ENCODE data around the gene GJB3. TPM values are rescaled to one million over a fixed set of nuclear protein-coding genes. Genes with fewer than 3 reads are reported as not detected.

Gene GJB3
- total RNA-seq, 1 experiment from 2014 or later, result 0.96 TPM

GRCh38 chr1:34774957-34775356 is 6.1 kb upstream of the GJB3 start:
- no peak overlapping the region for H2AK5ac ChIP-seq (ENCODE audit: insufficient read length, low read length)
- no peaks in the 10 kb centered on the region for H3K9me3 Mint-ChIP-seq
- H3K23me2 ChIP-seq (ENCODE audit: insufficient read length, low read depth, low read length, poor library complexity, severe bottlenecking), result no peaks in the 10 kb centered on the region
- no peak overlapping the region for H3K27ac Mint-ChIP-seq
- 0 out of 4 replicates have a peak, but pooled peaks cover 0 to 2% of the 10 kb centered on the region in 2 experiments for H3K4me1 Mint-ChIP-seq
- no peak overlapping the region for H4K8ac ChIP-seq (replicated peaks; ENCODE audit: insufficient read length, low read depth, low read length)
- no peak overlapping the region for H2BK5ac ChIP-seq (ENCODE audit: insufficient read length, low read length)
- H3K14ac ChIP-seq (ENCODE audit: insufficient read depth, low read length), result no peak overlapping the region
- no peak overlapping the region for H4K5ac ChIP-seq (ENCODE audit: insufficient read length, low read depth, low read length)
- H2AFZ ChIP-seq (ENCODE audit: low read length), result no peak overlapping the region
- H3K27me3 Mint-ChIP-seq (ENCODE audit: low read depth), result peaks cover 13% of the 10 kb centered on the region
- no peak overlapping the region for H2BK12ac ChIP-seq (ENCODE audit: insufficient read length, low read depth, low read length)
- no peaks in the 10 kb centered on the region for H3K4me1 ChIP-seq (ENCODE audit: insufficient read depth, low read length)
- no peak for DNase-seq
- no peak overlapping the region for H2BK15ac ChIP-seq (ENCODE audit: low read depth, low read length)
- H3K4me3 Mint-ChIP-seq, result no peak overlapping the region
- H3K56ac ChIP-seq (ENCODE audit: insufficient read length, low read depth, low read length), result no peak overlapping the region
- H3K9me3 ChIP-seq (ENCODE audit: control insufficient read depth, low read depth, low read length), result no peaks in the 10 kb centered on the region
- no peaks in the 10 kb centered on the region for H4K20me1 ChIP-seq (ENCODE audit: control insufficient read depth, insufficient read depth, insufficient read length)
- no peak overlapping the region for H4K91ac ChIP-seq (ENCODE audit: insufficient read length, low read depth, low read length)
- no peaks in the 10 kb centered on the region for H3K36me3 Mint-ChIP-seq (ENCODE audit: insufficient read depth in 1 of 3, low read depth in 3 of 3)
- H3K23ac ChIP-seq (ENCODE audit: insufficient read length, low read depth, low read length), result no peak overlapping the region
- H3K18ac ChIP-seq (ENCODE audit: insufficient read length, low read depth, low read length), result no peak overlapping the region
- TF ChIP-seq CTCF (conservative IDR thresholded peaks at IDR 0.05), result no peak
- no peak overlapping the region for H3K4ac ChIP-seq (ENCODE audit: low read depth, low read length)
- no peaks in the 10 kb centered on the region for H3K27me3 ChIP-seq (ENCODE audit: insufficient read depth, low read length)
- no peak overlapping the region for H3K4me2 ChIP-seq (ENCODE audit: insufficient read depth, insufficient read length, low read length)
- no peaks in the 10 kb centered on the region for H3K79me1 ChIP-seq (ENCODE audit: insufficient read depth, low read depth, low read length, poor library complexity, severe bottlenecking)
- no peak overlapping the region for H3T11ph ChIP-seq (ENCODE audit: low read length)
- no peaks in the 10 kb centered on the region for H3K79me2 ChIP-seq (ENCODE audit: insufficient read depth, low read length)
- no peak overlapping the region for H2BK120ac ChIP-seq (ENCODE audit: low read depth, low read length, poor library complexity, severe bottlenecking)
- no CpG with 5 or more reads among the region's 8 CpGs for WGBS (ENCODE audit: extremely low coverage, insufficient read length, low lambda C conversion rate)
- H3K27ac ChIP-seq (ENCODE audit: insufficient read length, low read depth, low read length), result no peak overlapping the region
- no peak overlapping the region for H2BK20ac ChIP-seq (ENCODE audit: low read depth, low read length, poor library complexity, severe bottlenecking)
- H3K9ac ChIP-seq (ENCODE audit: extremely low read depth, insufficient read length, low read length), result no peak overlapping the region
